HepG2 (cell line): ENCODE data around the gene SNRNP200. TPM values are rescaled to one million over a fixed set of nuclear protein-coding genes. Genes with fewer than 3 reads are reported as not detected.
A peak's percentile ranks its signal among the peaks of the same experiment; 100 is the strongest.

Source experiments
- AKAP8 ChIP-seq: sonication (generic); formaldehyde crosslinking; IDR thresholded peaks from 2 replicates; pipeline ENCODE4 v1.5.1; 2020; ENCODE audit warnings: mild to moderate bottlenecking, missing genetic modification reagents
- CBFB ChIP-seq: sonication (generic); formaldehyde crosslinking; IDR thresholded peaks from 2 replicates; pipeline ENCODE4 v1.4.0; 2020; ENCODE audit warnings: missing genetic modification reagents
- CCDC6 ChIP-seq: sonication (generic); formaldehyde crosslinking; IDR thresholded peaks from 2 replicates; pipeline ENCODE4 v1.8.1; 2022; ENCODE audit warnings: mild to moderate bottlenecking, missing genetic modification reagents, moderate library complexity
- MAFF ChIP-seq: IDR thresholded peaks from 2 replicates; pipeline ENCODE4 v1.6.1; 2011; ENCODE audit warnings: low read depth, low read length, improper control_type of control experiment
- NFKB2 ChIP-seq: sonication (generic); formaldehyde crosslinking; IDR thresholded peaks from 2 replicates; pipeline ENCODE4 v1.4.0; 2020; ENCODE audit warnings: missing genetic modification reagents, borderline replicate concordance
- RFX1 ChIP-seq: fragments of 450-650 bp; IDR thresholded peaks from 2 replicates; pipeline ENCODE4 v1.6.1; 2017
- RFX5 ChIP-seq: IDR thresholded peaks from 2 replicates; pipeline ENCODE4 v1.6.1; 2011; ENCODE audit warnings: low read depth, low read length, improper control_type of control experiment
- SP140L ChIP-seq: sonication (generic); formaldehyde crosslinking; IDR thresholded peaks from 2 replicates; pipeline ENCODE4 v1.4.0; 2020; ENCODE audit warnings: missing genetic modification reagents, borderline replicate concordance
- SP5 ChIP-seq: IDR thresholded peaks from 2 replicates; pipeline ENCODE4 v1.6.1; 2016; ENCODE audit warnings: low read depth, borderline replicate concordance
- SRY ChIP-seq: sonication (generic); formaldehyde crosslinking; IDR thresholded peaks from 2 replicates; pipeline ENCODE4 v1.8.0; 2022; ENCODE audit warnings: mild to moderate bottlenecking, missing genetic modification reagents
- ZFY ChIP-seq: sonication (generic); formaldehyde crosslinking; IDR thresholded peaks from 2 replicates; pipeline ENCODE4 v1.4.0; 2020; ENCODE audit warnings: missing genetic modification reagents
- ZNF282 ChIP-seq: fragments of 450-650 bp; IDR thresholded peaks from 2 replicates; pipeline ENCODE4 v1.6.1; 2018; ENCODE audit not compliant: partially characterized antibody
- ZNF33A ChIP-seq: sonication (generic); formaldehyde crosslinking; IDR thresholded peaks from 2 replicates; pipeline ENCODE4 v1.5.1; 2020; ENCODE audit warnings: missing genetic modification reagents, mild to moderate bottlenecking, moderate library complexity, borderline replicate concordance
- ZNF7 ChIP-seq: IDR thresholded peaks from 2 replicates; pipeline ENCODE4 v1.6.1; 2016; ENCODE audit warnings: missing biosample characterization, missing genetic modification reagents
- ZNF788 ChIP-seq: sonication (generic); formaldehyde crosslinking; IDR thresholded peaks from 2 replicates; pipeline ENCODE4 v1.5.0; 2020; ENCODE audit warnings: mild to moderate bottlenecking, missing genetic modification reagents, borderline replicate concordance
- ZNF841 ChIP-seq: sonication (generic); formaldehyde crosslinking; IDR thresholded peaks from 2 replicates; pipeline ENCODE4 v1.8.1; 2023; ENCODE audit warnings: missing genetic modification reagents, borderline replicate concordance
- ZNF850 ChIP-seq: sonication (generic); formaldehyde crosslinking; conservative IDR thresholded peaks from 2 replicates; pipeline ENCODE4 v1.9.0; 2021; ENCODE audit warnings: mild to moderate bottlenecking, missing genetic modification reagents
- polyA plus RNA-seq, 8 experiments: library from polyadenylated mRNA; depleted of rRNA in 3 of 8; stranded (reverse) in 7 of 8; unstranded in 1 of 8; fragments of >200 nt; fragmentation: Illumina TruSeq in 4 of 8; extraction: Trizol in 4 of 8; gene quantifications; 2 replicates each; pipeline versions ENCODE4 v1.2.1 to v1.2.3, GENCODE V29; 2011 to 2016; ENCODE audit warnings: low read depth in 4 of 8, missing spikeins in 1 of 8, mixed read lengths in 1 of 8; ENCODE audit not compliant: insufficient read depth in 1 of 8
- total RNA-seq, 5 experiments: library from RNA; depleted of rRNA; stranded (reverse); fragments of >200 nt; fragmentation: Illumina TruSeq; extraction: Trizol; gene quantifications; 2 replicates each; pipeline ENCODE4 v1.2.3, GENCODE V29; 2016; ENCODE audit warnings: low read depth in 1 of 5
- TF ChIP-seq, protein P1 (sequence below): IDR thresholded peaks from 2 replicates; pipeline ENCODE4 v1.6.1; 2016; ENCODE audit warnings: low read depth, missing genetic modification reagents, missing compliant biosample characterization
- TF ChIP-seq, protein P2 (sequence below): conservative IDR thresholded peaks from 2 replicates; pipeline ENCODE4 v1.6.1; 2018; ENCODE audit warnings: missing genetic modification reagents
- TF ChIP-seq, protein P3 (sequence below): sonication (generic); formaldehyde crosslinking; IDR thresholded peaks from 2 replicates; pipeline ENCODE4 v1.9.0; 2021; ENCODE audit warnings: missing genetic modification reagents, borderline replicate concordance

The SNRNP200 gene
- total and polyA plus RNA-seq, 2 of the 13 experiments (the other 11 are each of a cell fraction or from before 2014, with no cell fraction given), result 99.0 to 232 TPM

DNA sequence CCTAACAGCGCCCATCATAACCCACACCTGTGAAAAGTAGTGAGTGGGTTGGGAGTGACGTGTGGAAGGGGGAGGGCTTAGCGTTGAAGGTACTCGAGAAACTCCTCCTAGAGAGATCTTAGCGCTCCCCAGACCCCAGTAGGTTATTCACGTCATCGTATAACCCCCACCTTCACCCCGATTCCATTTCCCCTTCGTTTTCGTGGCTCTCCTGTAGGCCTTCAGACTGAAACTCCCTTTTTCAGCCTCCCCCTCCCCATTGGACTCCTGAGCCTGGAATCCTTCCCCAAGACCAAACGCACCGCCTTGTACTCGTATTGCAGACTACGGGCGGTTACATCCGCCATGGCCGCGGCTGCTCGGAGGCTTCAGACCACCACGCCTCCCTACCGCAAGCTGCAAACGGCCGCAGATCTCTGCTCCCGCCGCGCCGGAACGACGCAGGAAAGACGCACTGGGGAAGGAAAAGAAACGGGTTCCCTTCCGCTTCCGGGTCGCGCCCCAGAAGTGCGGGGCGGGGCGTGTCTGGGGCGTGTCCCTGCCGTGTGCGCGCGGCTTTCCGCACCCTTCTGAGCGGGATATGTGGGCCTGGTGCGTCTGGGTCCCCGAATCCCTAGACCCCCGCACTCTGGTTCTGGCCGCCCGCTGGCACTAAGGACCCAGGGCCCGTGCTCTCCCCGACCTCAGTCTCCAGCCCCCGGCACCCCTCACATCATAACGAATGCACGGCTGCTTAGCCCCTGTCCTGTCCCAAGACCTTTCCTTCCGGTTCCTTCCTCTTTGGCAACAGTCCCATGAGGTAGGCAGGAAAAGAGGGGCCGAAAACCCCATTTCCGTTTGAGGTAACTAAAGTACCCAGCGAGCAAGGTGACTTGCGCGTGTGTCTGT, at the start of gene SNRNP200 (continued):
- TF ChIP-seq, protein P1, sequence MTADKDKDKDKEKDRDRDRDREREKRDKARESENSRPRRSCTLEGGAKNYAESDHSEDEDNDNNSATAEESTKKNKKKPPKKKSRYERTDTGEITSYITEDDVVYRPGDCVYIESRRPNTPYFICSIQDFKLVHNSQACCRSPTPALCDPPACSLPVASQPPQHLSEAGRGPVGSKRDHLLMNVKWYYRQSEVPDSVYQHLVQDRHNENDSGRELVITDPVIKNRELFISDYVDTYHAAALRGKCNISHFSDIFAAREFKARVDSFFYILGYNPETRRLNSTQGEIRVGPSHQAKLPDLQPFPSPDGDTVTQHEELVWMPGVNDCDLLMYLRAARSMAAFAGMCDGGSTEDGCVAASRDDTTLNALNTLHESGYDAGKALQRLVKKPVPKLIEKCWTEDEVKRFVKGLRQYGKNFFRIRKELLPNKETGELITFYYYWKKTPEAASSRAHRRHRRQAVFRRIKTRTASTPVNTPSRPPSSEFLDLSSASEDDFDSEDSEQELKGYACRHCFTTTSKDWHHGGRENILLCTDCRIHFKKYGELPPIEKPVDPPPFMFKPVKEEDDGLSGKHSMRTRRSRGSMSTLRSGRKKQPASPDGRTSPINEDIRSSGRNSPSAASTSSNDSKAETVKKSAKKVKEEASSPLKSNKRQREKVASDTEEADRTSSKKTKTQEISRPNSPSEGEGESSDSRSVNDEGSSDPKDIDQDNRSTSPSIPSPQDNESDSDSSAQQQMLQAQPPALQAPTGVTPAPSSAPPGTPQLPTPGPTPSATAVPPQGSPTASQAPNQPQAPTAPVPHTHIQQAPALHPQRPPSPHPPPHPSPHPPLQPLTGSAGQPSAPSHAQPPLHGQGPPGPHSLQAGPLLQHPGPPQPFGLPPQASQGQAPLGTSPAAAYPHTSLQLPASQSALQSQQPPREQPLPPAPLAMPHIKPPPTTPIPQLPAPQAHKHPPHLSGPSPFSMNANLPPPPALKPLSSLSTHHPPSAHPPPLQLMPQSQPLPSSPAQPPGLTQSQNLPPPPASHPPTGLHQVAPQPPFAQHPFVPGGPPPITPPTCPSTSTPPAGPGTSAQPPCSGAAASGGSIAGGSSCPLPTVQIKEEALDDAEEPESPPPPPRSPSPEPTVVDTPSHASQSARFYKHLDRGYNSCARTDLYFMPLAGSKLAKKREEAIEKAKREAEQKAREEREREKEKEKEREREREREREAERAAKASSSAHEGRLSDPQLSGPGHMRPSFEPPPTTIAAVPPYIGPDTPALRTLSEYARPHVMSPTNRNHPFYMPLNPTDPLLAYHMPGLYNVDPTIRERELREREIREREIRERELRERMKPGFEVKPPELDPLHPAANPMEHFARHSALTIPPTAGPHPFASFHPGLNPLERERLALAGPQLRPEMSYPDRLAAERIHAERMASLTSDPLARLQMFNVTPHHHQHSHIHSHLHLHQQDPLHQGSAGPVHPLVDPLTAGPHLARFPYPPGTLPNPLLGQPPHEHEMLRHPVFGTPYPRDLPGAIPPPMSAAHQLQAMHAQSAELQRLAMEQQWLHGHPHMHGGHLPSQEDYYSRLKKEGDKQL (CRISPR knock-in tag), result no peak
- TF ChIP-seq ZNF282 (no peak), NFKB2 (CRISPR knock-in tag) (peak; percentile 99), ZNF788 (peak; percentile 93), CBFB (no peak), SP140L (0 out of 2 replicates have a peak, but pooled peaks have one; percentile 15), RFX1 (no peak), RFX5 (no peak), CCDC6 (CRISPR knock-in tag) (peak; percentile 70), MAFF (no peak), SP5 (CRISPR knock-in tag) (peak; percentile 66), ZNF7 (no peak), ZNF33A (0 out of 2 replicates have a peak, but pooled peaks have one; percentile 4), ZNF841 (CRISPR knock-in tag) (no peak), SRY (CRISPR knock-in tag) (peak; percentile 96), AKAP8 (peak; percentile 91), ZFY (CRISPR knock-in tag) (peak; percentile 96), ZNF850 (CRISPR knock-in tag) (no peak)
- TF ChIP-seq, protein P2, sequence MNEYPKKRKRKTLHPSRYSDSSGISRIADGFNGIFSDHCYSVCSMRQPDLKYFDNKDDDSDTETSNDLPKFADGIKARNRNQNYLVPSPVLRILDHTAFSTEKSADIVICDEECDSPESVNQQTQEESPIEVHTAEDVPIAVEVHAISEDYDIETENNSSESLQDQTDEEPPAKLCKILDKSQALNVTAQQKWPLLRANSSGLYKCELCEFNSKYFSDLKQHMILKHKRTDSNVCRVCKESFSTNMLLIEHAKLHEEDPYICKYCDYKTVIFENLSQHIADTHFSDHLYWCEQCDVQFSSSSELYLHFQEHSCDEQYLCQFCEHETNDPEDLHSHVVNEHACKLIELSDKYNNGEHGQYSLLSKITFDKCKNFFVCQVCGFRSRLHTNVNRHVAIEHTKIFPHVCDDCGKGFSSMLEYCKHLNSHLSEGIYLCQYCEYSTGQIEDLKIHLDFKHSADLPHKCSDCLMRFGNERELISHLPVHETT (CRISPR knock-in tag), result peak; percentile 92
- TF ChIP-seq, protein P3, sequence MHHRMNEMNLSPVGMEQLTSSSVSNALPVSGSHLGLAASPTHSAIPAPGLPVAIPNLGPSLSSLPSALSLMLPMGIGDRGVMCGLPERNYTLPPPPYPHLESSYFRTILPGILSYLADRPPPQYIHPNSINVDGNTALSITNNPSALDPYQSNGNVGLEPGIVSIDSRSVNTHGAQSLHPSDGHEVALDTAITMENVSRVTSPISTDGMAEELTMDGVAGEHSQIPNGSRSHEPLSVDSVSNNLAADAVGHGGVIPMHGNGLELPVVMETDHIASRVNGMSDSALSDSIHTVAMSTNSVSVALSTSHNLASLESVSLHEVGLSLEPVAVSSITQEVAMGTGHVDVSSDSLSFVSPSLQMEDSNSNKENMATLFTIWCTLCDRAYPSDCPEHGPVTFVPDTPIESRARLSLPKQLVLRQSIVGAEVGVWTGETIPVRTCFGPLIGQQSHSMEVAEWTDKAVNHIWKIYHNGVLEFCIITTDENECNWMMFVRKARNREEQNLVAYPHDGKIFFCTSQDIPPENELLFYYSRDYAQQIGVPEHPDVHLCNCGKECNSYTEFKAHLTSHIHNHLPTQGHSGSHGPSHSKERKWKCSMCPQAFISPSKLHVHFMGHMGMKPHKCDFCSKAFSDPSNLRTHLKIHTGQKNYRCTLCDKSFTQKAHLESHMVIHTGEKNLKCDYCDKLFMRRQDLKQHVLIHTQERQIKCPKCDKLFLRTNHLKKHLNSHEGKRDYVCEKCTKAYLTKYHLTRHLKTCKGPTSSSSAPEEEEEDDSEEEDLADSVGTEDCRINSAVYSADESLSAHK (CRISPR knock-in tag), result no peak; the same call in 1 of the 2 replicates
